Endothelial cell of umbilical vein (primary cell): ENCODE data around the gene IQGAP2. TPM values are rescaled to one million over a fixed set of nuclear protein-coding genes. Genes with fewer than 3 reads are reported as not detected.

ENCODE experiments used
- BruUV-seq: library from RNA; stranded (reverse); fragments of 400-500 nt; replicated peaks from 2 replicates; lab custom pipeline; 2021; lab: Mats Ljungman, UMichigan
- CTCF ChIA-PET: fragments of 300-600, 350-600 bp; sonication (Branson Sonifier 250); formaldehyde crosslinking; loops from one replicate; lab custom pipeline; 2021; ENCODE audit warnings: antibody characterized with exemption, inconsistent platforms; lab: Charles Lee
- POLR2A ChIA-PET: fragments of 300-600, 350-600 bp; sonication (Branson Sonifier 250); formaldehyde crosslinking; loops from one replicate; lab custom pipeline; 2021; ENCODE audit warnings: antibody characterized with exemption, inconsistent platforms; lab: Charles Lee
- DNase-seq: peaks from one replicate; pipeline ENCODE4 v3.0.0-alpha.2; 2011; ENCODE audit warnings: low read depth, low spot score
- FAIRE-seq: peaks from 2 replicates; lab custom pipeline; 2011; peaks lifted over from hg19 to GRCh38; lab: Jason Lieb, UNC
- H2AFZ ChIP-seq: 2 replicates; pipeline ENCODE4 v1.6.0; 2012; ENCODE audit warnings: low read depth, low read length, control low read depth, inconsistent platforms
- H3K27ac ChIP-seq: 2 replicates; pipeline ENCODE4 v1.5.1; 2011; ENCODE audit warnings: low read depth, mild to moderate bottlenecking, control low read depth, low read length, moderate library complexity; ENCODE audit not compliant: insufficient read depth
- H3K27me3 ChIP-seq, 2 experiments: 2 replicates each; pipeline versions ENCODE4 v1.6.0 to v1.6.1; 2011; ENCODE audit warnings: low read length in 2 of 2, mixed read lengths in 1 of 2; ENCODE audit not compliant: control insufficient read depth in 2 of 2, insufficient read depth in 2 of 2
- H3K36me3 ChIP-seq, 2 experiments: 2 replicates in 1 of 2; 3 replicates in 1 of 2; pipeline ENCODE4 v1.5.1; 2011; ENCODE audit warnings: low read length in 2 of 2, mild to moderate bottlenecking in 1 of 2, moderate library complexity in 1 of 2; ENCODE audit not compliant: control insufficient read depth in 2 of 2, insufficient read depth in 2 of 2; ENCODE audit errors: extremely low read depth in 1 of 2
- H3K4me1 ChIP-seq: 3 replicates; pipeline ENCODE4 v1.5.1; 2011; ENCODE audit warnings: mild to moderate bottlenecking, low read length; ENCODE audit not compliant: control insufficient read depth, insufficient read depth; ENCODE audit errors: extremely low read depth
- H3K4me2 ChIP-seq: 2 replicates; pipeline ENCODE4 v1.6.1; 2011; ENCODE audit warnings: low read length, control low read depth, mixed read lengths; ENCODE audit not compliant: insufficient read depth
- H3K4me3 ChIP-seq, 3 experiments: fragments of 200-600 bp in 1 of 3; sonication (generic), shearing (Covaris generic) in 1 of 3; replicated peaks in 1 of 3; 2 replicates each; pipeline ENCODE4 v1.5.1; 2011 to 2016; ENCODE audit warnings: control low read depth in 3 of 3, low read length in 3 of 3, mild to moderate bottlenecking in 2 of 3, inconsistent platforms in 1 of 3, low read depth in 1 of 3, moderate library complexity in 1 of 3; ENCODE audit not compliant: insufficient read depth in 1 of 3
- H3K79me2 ChIP-seq: 2 replicates; pipeline ENCODE4 v1.6.0; 2012; ENCODE audit warnings: low read length, inconsistent platforms; ENCODE audit not compliant: control insufficient read depth, insufficient read depth
- H3K9ac ChIP-seq: replicated peaks from 2 replicates; pipeline ENCODE3; 2011; ENCODE audit warnings: low read length, control low read depth; ENCODE audit not compliant: insufficient read depth; ENCODE audit errors: extremely low read depth
- H3K9me1 ChIP-seq: replicated peaks from 3 replicates; pipeline ENCODE4 v1.6.0; 2011; ENCODE audit warnings: mild to moderate bottlenecking, low read length; ENCODE audit not compliant: control insufficient read depth, insufficient read depth; ENCODE audit errors: extremely low read depth
- H3K9me3 ChIP-seq: replicated peaks from 2 replicates; pipeline ENCODE4 v1.5.1; 2012; ENCODE audit warnings: low read length, inconsistent platforms; ENCODE audit not compliant: control insufficient read depth, insufficient read depth
- H4K20me1 ChIP-seq: replicated peaks from 2 replicates; pipeline ENCODE3; 2011; ENCODE audit warnings: mild to moderate bottlenecking, low read length; ENCODE audit not compliant: control insufficient read depth, insufficient read depth; ENCODE audit errors: extremely low read depth
- GATA2 ChIP-seq: IDR thresholded peaks from 2 replicates; pipeline ENCODE4 v1.7.0; 2011; ENCODE audit warnings: low read depth, mild to moderate bottlenecking, moderate library complexity, mixed read lengths, low read length; ENCODE audit not compliant: insufficient read length, insufficient read depth
- JUN ChIP-seq: IDR thresholded peaks from 2 replicates; pipeline ENCODE4 v1.6.1; 2011; ENCODE audit warnings: borderline replicate concordance, low read depth; ENCODE audit not compliant: insufficient read length, insufficient read depth
- POLR2A ChIP-seq: IDR thresholded peaks from 2 replicates; pipeline ENCODE4 v1.6.1; 2012; ENCODE audit warnings: low read depth, mild to moderate bottlenecking, control low read depth, low read length
- dilution Hi-C: fragments of 300-500 bp; cut with MboI; formaldehyde crosslinking; loops from one replicate; pipeline ENCODE4 v1.15.0; 2019; ENCODE audit warnings: low sequenced_read_pairs; ENCODE audit not compliant: extremely low pct_ligation_motif_present
- intact Hi-C: fragments of 100-400 bp; cut with micrococcal nuclease; formaldehyde crosslinking; loops from one replicate; pipeline ENCODE4 v1.10.0; 2022
- polyA plus RNA-seq, 4 experiments: library from polyadenylated mRNA; depleted of rRNA in 3 of 4; stranded (reverse) in 3 of 4; unstranded in 1 of 4; fragments of >200 nt; gene quantifications; 2 replicates each; pipeline versions ENCODE4 v1.2.1 to v1.2.3, GENCODE V29; 2011 to 2012; ENCODE audit warnings: missing spikeins in 1 of 4
- total RNA-seq: library from RNA; stranded (reverse); gene quantifications from 2 replicates; pipeline ENCODE4 v1.2.3, GENCODE V29; 2021

IQGAP2 gene
- total and polyA plus RNA-seq, 2 donors (not counting 3 experiments of a cell fraction or from before 2014, with no cell fraction given): 4.5 to 4.7 TPM

DNA sequence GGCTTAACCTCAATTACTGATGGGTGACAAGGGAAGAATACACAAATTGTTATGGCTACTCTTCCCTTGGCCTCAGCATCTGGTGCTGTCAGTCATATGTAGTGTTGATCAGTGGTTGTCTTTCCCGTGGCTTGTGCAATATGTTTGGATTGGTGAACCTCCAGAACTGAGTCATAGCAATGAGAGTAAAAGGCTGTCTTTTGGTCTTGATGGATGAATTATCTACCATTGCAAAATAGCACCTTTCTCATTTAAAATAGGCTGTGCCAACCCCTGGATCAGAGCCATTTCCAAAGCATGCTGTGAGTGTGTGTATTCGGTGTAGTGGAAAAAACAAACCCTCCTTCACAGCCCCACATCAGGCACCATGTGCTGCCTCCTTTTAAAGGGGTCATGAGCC lies 298.2 kb downstream of the IQGAP2 start:
- H3K79me2 ChIP-seq: no peaks in the 10 kb centered on the region
- H3K9me1 ChIP-seq: no peaks in the 10 kb centered on the region
- H3K27ac ChIP-seq: no peak overlapping the region
- no peaks in the 10 kb centered on the region for H4K20me1 ChIP-seq
- H3K4me2 ChIP-seq: no peak overlapping the region
- no TSS peak for BruUV-seq
- FAIRE-seq (no peak), DNase-seq (peak; percentile 45)
- POLR2A ChIA-PET: no interaction called here
- intact Hi-C loops: loop anchor here (5.0 kb wide), 1 partner anchor 1364 kb away; the partner anchor contains the start of gene HMGCR
- H3K27me3 ChIP-seq: no peaks in the 10 kb centered on the region
- CTCF ChIA-PET: no interaction called here
- TF ChIP-seq JUN: no peak
- H3K4me3 ChIP-seq: no peak overlapping the region
- dilution Hi-C loops: no loop called here
- H3K9ac ChIP-seq: no peak overlapping the region
- H3K36me3 ChIP-seq: no peaks in the 10 kb centered on the region
- no peaks in the 10 kb centered on the region for H3K9me3 ChIP-seq
- H3K4me1 ChIP-seq: peaks cover 53% of the 10 kb centered on the region
- no peak overlapping the region for H2AFZ ChIP-seq

- TF ChIP-seq POLR2A (no peak), GATA2 (peak; percentile 38)
- Histone ChIP-seq H3K4me1 (peaks cover 38% of the 10 kb centered on the region), H2AFZ (no peak overlapping the region), H3K9me3 (no peaks in the 10 kb centered on the region), H3K9ac (no peak overlapping the region), H3K27ac (peak overlapping the region; percentile 46), H3K36me3 (no peaks in the 10 kb centered on the region), H3K9me1 (no peaks in the 10 kb centered on the region), H3K27me3 (no peaks in the 10 kb centered on the region), H3K4me2 (peak overlapping the region; percentile 52), H4K20me1 (no peaks in the 10 kb centered on the region), H3K4me3 (no peak overlapping the region), H3K79me2 (no peaks in the 10 kb centered on the region)
- intact Hi-C loops: loop anchor here (1.0 to 5.0 kb wide), 3 partner anchors 7 to 1366 kb away; partner anchors contain the start of gene HMGCR
- no TSS peak for BruUV-seq
- CTCF ChIA-PET: interaction anchor here (0.9 to 3.4 kb wide), 8 partner anchors 10 to 102 kb away, joined by 3 to 19 read pairs (median 5); no protein-coding TSS in a partner anchor
- POLR2A ChIA-PET: interaction anchor here (1.3 kb wide), 1 partner anchor 13 kb away, joined by 3 read pairs; no protein-coding TSS in a partner anchor
- dilution Hi-C loops: no loop called here
- FAIRE-seq (no peak), DNase-seq (no peak)
Observed at GRCh38 chr5:76703707-76704106, 300.6 kb downstream of the IQGAP2 start.
